KMS-11 (cell line): ENCODE results near the gene NHSL1.

Experiments used
- H2AFZ ChIP-seq: fragments of 200-600 bp; sonication (generic); 2 replicates; pipeline ENCODE4 v1.6.1; 2016; ENCODE audit warnings: antibody characterized with exemption, mixed run types, low read depth
- H3K27ac ChIP-seq: fragments of 200-600 bp; sonication (generic); 2 replicates; pipeline ENCODE4 v1.6.1; 2016; ENCODE audit warnings: mild to moderate bottlenecking, mixed run types
- H3K27me3 ChIP-seq: fragments of 200-600 bp; sonication (generic); 2 replicates; pipeline ENCODE4 v1.6.1; 2017; ENCODE audit warnings: mild to moderate bottlenecking, low read depth, mixed run types, moderate library complexity; ENCODE audit not compliant: insufficient read depth
- H3K36me3 ChIP-seq: fragments of 200-600 bp; sonication (generic); 2 replicates; pipeline ENCODE4 v1.6.1; 2017; ENCODE audit warnings: mild to moderate bottlenecking, mixed run types; ENCODE audit not compliant: insufficient read depth
- H3K4me1 ChIP-seq: fragments of 200-600 bp; sonication (generic); 2 replicates; pipeline ENCODE4 v1.6.1; 2016; ENCODE audit warnings: mild to moderate bottlenecking, low read depth, mixed run types; ENCODE audit not compliant: poor library complexity, severe bottlenecking
- H3K4me2 ChIP-seq: fragments of 200-600 bp; sonication (generic); 2 replicates; pipeline ENCODE4 v1.7.0; 2016; ENCODE audit warnings: mild to moderate bottlenecking, mixed run types
- H3K4me3 ChIP-seq: fragments of 200-600 bp; sonication (generic); IDR thresholded peaks from 2 replicates; pipeline ENCODE4 v1.6.1; 2017; ENCODE audit warnings: low read depth, low read length, mixed read lengths; ENCODE audit not compliant: insufficient read depth
- H3K79me2 ChIP-seq: fragments of 200-600 bp; sonication (generic); 2 replicates; pipeline ENCODE4 v1.6.1; 2016; ENCODE audit warnings: low read depth, mixed run types; ENCODE audit not compliant: insufficient read depth
- H3K9ac ChIP-seq: fragments of 200-600 bp; sonication (generic); 2 replicates; pipeline ENCODE4 v1.6.1; 2016; ENCODE audit warnings: mild to moderate bottlenecking, mixed run types
- H4K20me1 ChIP-seq: fragments of 200-600 bp; sonication (generic); 2 replicates; pipeline ENCODE4 v1.6.1; 2016; ENCODE audit warnings: mild to moderate bottlenecking, mixed run types; ENCODE audit not compliant: insufficient read depth
- CTCF ChIP-seq: fragments of 200-600 bp; sonication (generic); conservative IDR thresholded peaks from 2 replicates; pipeline ENCODE4 v1.6.1; 2017; ENCODE audit warnings: low read depth, mild to moderate bottlenecking, antibody characterized with exemption, low read length, moderate library complexity, mixed read lengths

The NHSL1 gene

DNA sequence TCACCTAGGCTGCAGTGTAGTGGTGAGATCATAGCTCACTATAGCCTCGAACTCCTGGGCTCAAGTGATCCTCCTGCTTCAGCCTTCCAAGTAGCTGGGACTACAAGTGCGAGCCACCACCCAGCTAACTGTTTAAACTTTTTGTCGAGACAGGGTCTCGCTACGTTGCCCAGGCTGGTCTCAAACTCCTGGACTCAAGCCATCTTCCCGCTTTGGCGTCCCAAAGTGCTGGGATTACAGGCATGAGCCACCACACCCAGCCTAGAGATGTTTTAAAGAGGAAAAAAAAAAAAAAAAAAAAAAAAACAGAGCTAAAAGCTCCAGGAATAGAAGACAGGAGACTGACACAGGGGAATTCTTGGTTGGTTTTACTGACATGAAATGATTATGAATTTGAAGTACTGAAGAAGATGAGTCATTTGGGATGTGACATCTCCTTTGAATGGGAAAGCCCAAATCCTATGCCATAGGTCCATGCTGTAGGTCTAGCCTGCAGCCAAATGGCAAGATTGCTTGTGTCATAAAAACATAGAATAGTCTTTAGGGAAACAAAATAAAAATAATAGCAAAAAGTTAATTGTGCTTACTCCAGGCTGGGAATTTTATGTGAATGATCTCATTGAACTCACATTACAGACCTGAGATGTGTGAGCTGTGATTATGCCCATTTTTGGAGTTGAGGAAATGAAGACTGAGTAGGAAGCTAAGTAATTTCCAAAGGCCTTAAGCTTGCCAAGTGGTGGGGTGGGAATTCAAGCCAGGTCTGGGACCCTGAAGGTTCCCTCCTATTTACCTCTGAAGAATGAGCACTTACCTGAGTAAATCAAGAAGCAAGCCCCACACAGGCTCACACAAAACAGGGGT is 24.3 kb upstream of the NHSL1 start:
- Histone ChIP-seq H3K27me3 (no peaks in the 10 kb centered on the region), H2AFZ (no peak overlapping the region), H3K4me2 (no peak overlapping the region), H3K4me3 (no peak overlapping the region), H3K79me2 (no peaks in the 10 kb centered on the region), H4K20me1 (no peaks in the 10 kb centered on the region), H3K9ac (no peak overlapping the region), H3K36me3 (no peaks in the 10 kb centered on the region), H3K27ac (no peak overlapping the region), H3K4me1 (no peaks in the 10 kb centered on the region)
- TF ChIP-seq CTCF = no peak

GRCh38 chr6:138522611-138523010 is 23.3 kb upstream of the NHSL1 start:
- Histone ChIP-seq H3K4me2 (no peak overlapping the region), H3K27me3 (no peaks in the 10 kb centered on the region), H3K4me1 (no peaks in the 10 kb centered on the region), H2AFZ (no peak overlapping the region), H3K79me2 (no peaks in the 10 kb centered on the region), H3K9ac (no peak overlapping the region), H4K20me1 (no peaks in the 10 kb centered on the region), H3K36me3 (no peaks in the 10 kb centered on the region), H3K4me3 (no peak overlapping the region), H3K27ac (no peak overlapping the region)
- no peak for TF ChIP-seq CTCF

DNA sequence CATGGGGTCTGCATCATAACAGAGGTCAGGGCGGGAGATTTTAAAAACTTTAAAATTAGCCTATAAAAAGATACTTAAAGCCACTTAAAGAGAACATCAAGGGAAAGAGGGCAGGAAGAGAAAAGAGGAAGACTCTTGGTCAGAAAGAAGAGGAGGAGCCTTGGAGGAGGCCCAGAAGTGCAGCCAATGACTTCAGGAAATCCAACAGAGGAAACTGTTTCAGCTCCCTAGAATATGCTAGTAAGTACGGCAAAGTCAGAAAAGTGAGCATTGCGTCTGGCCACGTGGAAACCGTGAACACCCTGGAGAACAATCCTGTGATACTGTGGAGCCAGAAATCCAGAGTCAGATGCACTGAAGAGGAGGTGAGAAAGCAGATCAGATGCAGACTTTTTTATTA is 22.5 kb upstream of the NHSL1 start:
- no peak overlapping the region for H3K27ac ChIP-seq
- no peak overlapping the region for H2AFZ ChIP-seq
- no peak overlapping the region for H3K4me3 ChIP-seq
- H3K4me1 ChIP-seq = no peaks in the 10 kb centered on the region
- H3K4me2 ChIP-seq = no peak overlapping the region
- H3K79me2 ChIP-seq = no peaks in the 10 kb centered on the region
- no peaks in the 10 kb centered on the region for H3K36me3 ChIP-seq
- no peak overlapping the region for H3K9ac ChIP-seq
- no peaks in the 10 kb centered on the region for H4K20me1 ChIP-seq
- H3K27me3 ChIP-seq = no peaks in the 10 kb centered on the region
- TF ChIP-seq CTCF = no peak

GRCh38 chr6:138520463-138520862 is 21.2 kb upstream of the NHSL1 start:
- no peaks in the 10 kb centered on the region for H3K36me3 ChIP-seq
- no peaks in the 10 kb centered on the region for H3K79me2 ChIP-seq
- no peaks in the 10 kb centered on the region for H3K4me1 ChIP-seq
- H4K20me1 ChIP-seq = no peaks in the 10 kb centered on the region
- H3K4me3 ChIP-seq = no peak overlapping the region
- no peak overlapping the region for H3K9ac ChIP-seq
- H3K27me3 ChIP-seq = no peaks in the 10 kb centered on the region
- peak; percentile 63 for TF ChIP-seq CTCF
- H3K4me2 ChIP-seq = no peak overlapping the region
- no peak overlapping the region for H3K27ac ChIP-seq
- H2AFZ ChIP-seq = no peak overlapping the region
